Measurements from ENCODE around the gene MAB21L4. TPM values are rescaled to one million over a fixed set of nuclear protein-coding genes. Genes with fewer than 3 reads are reported as not detected.

MAB21L4 gene
- total and polyA plus RNA-seq, 12 donors, result 0.10 to 0.32 TPM; not detected in 10

DNA sequence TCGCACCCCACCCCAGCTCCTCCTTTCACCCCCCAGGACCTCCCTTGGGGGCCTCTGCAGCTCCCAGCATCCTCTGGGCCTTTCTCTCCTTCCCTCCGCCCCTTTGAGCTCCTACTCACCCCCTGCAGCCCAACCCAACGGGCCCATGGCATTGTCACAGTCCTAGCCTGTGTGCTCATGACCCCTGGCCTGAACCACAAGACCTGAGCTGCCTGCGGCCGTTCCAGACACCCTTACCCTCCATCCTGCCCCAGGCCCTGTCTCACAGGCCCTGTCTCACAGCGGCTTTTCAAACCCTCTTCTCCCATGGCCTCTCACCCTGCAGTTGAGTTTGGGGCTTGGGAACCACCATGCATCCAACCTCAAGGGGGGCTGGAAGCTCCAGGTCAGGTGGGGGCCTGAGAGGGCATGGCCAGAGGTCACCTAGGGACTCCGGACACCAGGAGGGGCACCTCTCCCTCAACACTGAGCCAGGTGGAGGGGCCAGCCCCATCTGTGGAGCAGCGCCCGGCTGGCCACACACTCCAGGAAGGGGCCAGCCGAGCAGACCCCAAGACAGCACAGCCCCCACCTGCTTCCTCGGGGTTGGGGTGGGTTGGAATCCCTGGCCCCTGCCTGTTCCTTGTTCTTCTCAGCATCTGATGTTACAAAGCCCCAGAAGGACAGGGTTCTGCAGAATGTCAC lies 6.9 kb downstream of the MAB21L4 start:
- TF ChIP-seq POLR2A (IDR thresholded peaks at IDR 0.05), result no peak
- TF ChIP-seq, protein P1, sequence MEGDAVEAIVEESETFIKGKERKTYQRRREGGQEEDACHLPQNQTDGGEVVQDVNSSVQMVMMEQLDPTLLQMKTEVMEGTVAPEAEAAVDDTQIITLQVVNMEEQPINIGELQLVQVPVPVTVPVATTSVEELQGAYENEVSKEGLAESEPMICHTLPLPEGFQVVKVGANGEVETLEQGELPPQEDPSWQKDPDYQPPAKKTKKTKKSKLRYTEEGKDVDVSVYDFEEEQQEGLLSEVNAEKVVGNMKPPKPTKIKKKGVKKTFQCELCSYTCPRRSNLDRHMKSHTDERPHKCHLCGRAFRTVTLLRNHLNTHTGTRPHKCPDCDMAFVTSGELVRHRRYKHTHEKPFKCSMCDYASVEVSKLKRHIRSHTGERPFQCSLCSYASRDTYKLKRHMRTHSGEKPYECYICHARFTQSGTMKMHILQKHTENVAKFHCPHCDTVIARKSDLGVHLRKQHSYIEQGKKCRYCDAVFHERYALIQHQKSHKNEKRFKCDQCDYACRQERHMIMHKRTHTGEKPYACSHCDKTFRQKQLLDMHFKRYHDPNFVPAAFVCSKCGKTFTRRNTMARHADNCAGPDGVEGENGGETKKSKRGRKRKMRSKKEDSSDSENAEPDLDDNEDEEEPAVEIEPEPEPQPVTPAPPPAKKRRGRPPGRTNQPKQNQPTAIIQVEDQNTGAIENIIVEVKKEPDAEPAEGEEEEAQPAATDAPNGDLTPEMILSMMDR (IDR thresholded peaks at IDR 0.05), result no peak
- Histone ChIP-seq H3K27ac (no peak overlapping the region), H3K36me3 (replicated peaks in 1 of 2) (no peaks in the 10 kb centered on the region), H3K4me1 (replicated peaks in 1 of 2) (no peaks in the 10 kb centered on the region), H3K9me3 (replicated peaks in 1 of 3) (no peaks in the 10 kb centered on the region), H3K4me3 (no peak overlapping the region), H3K27me3 (no peaks in the 10 kb centered on the region)
- intact Hi-C loops (cut with DNase I), result no loop called here
- WGBS, 4 donors, result 78 to 93% (median 88%) methylated on average over 7 to 11 of the region's 11 CpGs
- DNase-seq, result no peak

GRCh38 chr2:240888130-240888889 lies 7.6 kb downstream of the MAB21L4 start:
- Histone ChIP-seq H3K27ac (no peak overlapping the region), H3K4me1 (replicated peaks in 1 of 2) (no peaks in the 10 kb centered on the region), H3K27me3 (no peaks in the 10 kb centered on the region), H3K9me3 (replicated peaks in 1 of 3) (no peaks in the 10 kb centered on the region), H3K4me3 (no peak overlapping the region), H3K36me3 (replicated peaks in 1 of 2) (no peaks in the 10 kb centered on the region)
- 90 to 95% (median 92%) methylated on average over 6 to 37 of the region's 37 CpGs for WGBS, 4 donors
- intact Hi-C loops (cut with DNase I), result no loop called here
- TF ChIP-seq, protein P1 (IDR thresholded peaks at IDR 0.05), result no peak
- no peak for DNase-seq

DNA sequence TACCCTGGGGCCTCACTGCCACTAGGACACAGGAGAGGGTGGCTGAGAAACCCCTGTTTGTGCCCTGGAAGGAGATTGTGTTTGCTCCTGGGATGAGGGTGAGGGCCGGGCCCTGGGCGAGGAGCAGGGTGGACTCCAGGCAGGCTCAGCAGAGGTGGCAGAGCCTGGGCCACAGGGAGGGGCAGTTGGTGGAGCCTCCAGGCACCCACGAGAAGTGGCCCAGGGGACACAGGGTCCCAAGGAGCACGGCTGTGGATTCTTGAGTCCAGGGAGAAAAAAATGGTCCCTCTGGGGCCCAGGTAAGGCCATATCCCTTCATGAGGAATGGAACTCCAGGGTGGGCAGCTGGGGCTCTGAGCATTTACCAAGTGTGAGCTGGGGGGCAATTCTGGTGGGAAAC lies 8.3 kb downstream of the MAB21L4 start:
- intact Hi-C loops (cut with DNase I), result no loop called here
- H3K9me3 ChIP-seq (replicated peaks in 1 of 3), result no peaks in the 10 kb centered on the region
- H3K27me3 ChIP-seq, result no peaks in the 10 kb centered on the region
- DNase-seq, result no peak
- WGBS, 4 donors, result 90 to 100% (median 93%) methylated on average over 2 to 4 of the region's 4 CpGs
- H3K4me3 ChIP-seq, result no peak overlapping the region
- no peak for TF ChIP-seq POLR2A (IDR thresholded peaks at IDR 0.05)
- TF ChIP-seq, protein P1 (IDR thresholded peaks at IDR 0.05), result no peak
- no peaks in the 10 kb centered on the region for H3K36me3 ChIP-seq (replicated peaks in 1 of 2)
- no peaks in the 10 kb centered on the region for H3K4me1 ChIP-seq (replicated peaks in 1 of 2)
- H3K27ac ChIP-seq, result no peak overlapping the region

GRCh38 chr2:240886678-240887609 lies 9.0 kb downstream of the MAB21L4 start:
- Histone ChIP-seq H3K27me3 (no peaks in the 10 kb centered on the region), H3K36me3 (replicated peaks in 1 of 2) (no peaks in the 10 kb centered on the region), H3K9me3 (replicated peaks in 1 of 3) (no peaks in the 10 kb centered on the region), H3K4me3 (no peak overlapping the region), H3K27ac (no peak overlapping the region), H3K4me1 (replicated peaks in 1 of 2) (no peaks in the 10 kb centered on the region)
- DNase-seq, result no peak
- intact Hi-C loops (cut with DNase I), result no loop called here
- TF ChIP-seq POLR2A (IDR thresholded peaks at IDR 0.05), result no peak
- TF ChIP-seq, protein P1 (IDR thresholded peaks at IDR 0.05), result no peak
- WGBS, 4 donors, result 79 to 93% (median 90%) methylated on average over 11 to 18 of the region's 18 CpGs
